Peyer's patch (tissue), 4 donors: ENCODE results near the gene TOE1.

ENCODE experiments used
- CTCF ChIP-seq, 6 experiments: fragments of 450-650 bp in 4 of 6; fragments of 200-600 bp in 2 of 6; sonication (generic) in 1 of 6; IDR thresholded peaks; one replicate each; pipeline ENCODE4 v1.5.1; 2017 to 2019; ENCODE audit warnings: antibody characterized with exemption in 6 of 6, mild to moderate bottlenecking in 3 of 6, moderate library complexity in 1 of 6
- POLR2A ChIP-seq, 2 donors: fragments of 450-650 bp; IDR thresholded peaks; one replicate each; pipeline ENCODE4 v1.5.1; 2017; ENCODE audit warnings: antibody characterized with exemption in 2 of 2, mild to moderate bottlenecking in 2 of 2, moderate library complexity in 2 of 2

- no peak for TF ChIP-seq POLR2A (IDR thresholded peaks at IDR 0.05)
- no peak for TF ChIP-seq CTCF (IDR thresholded peaks at IDR 0.05)
Measured at GRCh38 chr1:45355683-45356082, 15.7 kb downstream of the TOE1 start.
